ENCODE measurements around the gene SLC30A9. TPM values are rescaled to one million over a fixed set of nuclear protein-coding genes. Genes with fewer than 3 reads are reported as not detected.

SLC30A9 gene
- total and polyA plus RNA-seq, 2 donors (not counting 3 experiments of a cell fraction or from before 2014, with no cell fraction given), result 24.5 to 40.6 TPM

DNA sequence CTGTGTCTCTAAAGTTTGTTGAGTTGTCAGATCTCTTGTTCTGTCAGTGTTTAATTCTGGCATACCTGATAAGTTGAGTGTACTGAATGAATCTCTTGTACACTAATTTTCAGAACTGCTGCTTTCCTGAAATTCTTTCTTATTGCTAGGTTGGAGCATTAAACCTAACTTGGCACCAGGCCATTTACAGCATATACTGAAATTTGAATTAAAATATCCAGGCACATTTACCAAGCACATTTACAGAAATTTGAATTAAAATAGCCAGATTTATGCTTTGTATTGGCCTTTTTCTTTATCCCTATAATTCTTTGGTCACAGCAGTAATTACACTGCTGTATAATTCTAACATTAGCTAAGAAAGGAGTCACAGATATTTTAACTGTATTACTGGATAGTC, 46.2 kb upstream of the SLC30A9 start:
- no peak for FAIRE-seq
- Histone ChIP-seq H2AFZ (ENCODE audit: low read depth, low read length) (no peak overlapping the region), H3K4me3 (replicated peaks in 1 of 3; ENCODE audit: insufficient read depth in 1 of 3, low read depth in 1 of 3, low read length in 3 of 3) (no peak overlapping the region), H3K4me2 (ENCODE audit: insufficient read depth, low read length) (no peak overlapping the region), H3K9me3 (replicated peaks; ENCODE audit: control insufficient read depth, insufficient read depth, low read length) (no peaks in the 10 kb centered on the region), H3K4me1 (ENCODE audit: control insufficient read depth, extremely low read depth, insufficient read depth, low read length) (no peaks in the 10 kb centered on the region), H3K9me1 (replicated peaks; ENCODE audit: control insufficient read depth, extremely low read depth, insufficient read depth, low read length) (no peaks in the 10 kb centered on the region), H4K20me1 (replicated peaks; ENCODE audit: control insufficient read depth, extremely low read depth, insufficient read depth, low read length) (peaks cover 5% of the 10 kb centered on the region), H3K36me3 (ENCODE audit: control insufficient read depth in 2 of 2, extremely low read depth in 1 of 2, insufficient read depth in 2 of 2, low read length in 2 of 2) (peaks cover under 1 to 5% of the 10 kb centered on the region in 2 experiments), H3K79me2 (ENCODE audit: control insufficient read depth, insufficient read depth, low read length) (peaks cover 41% of the 10 kb centered on the region), H3K27ac (ENCODE audit: insufficient read depth, low read depth, low read length) (no peak overlapping the region), H3K9ac (replicated peaks; ENCODE audit: extremely low read depth, insufficient read depth, low read length) (no peak overlapping the region), H3K27me3 (ENCODE audit: control insufficient read depth in 2 of 2, insufficient read depth in 2 of 2, low read length in 2 of 2) (no peaks in the 10 kb centered on the region)
- intact Hi-C loops (cut with micrococcal nuclease) (no loop called here), dilution Hi-C loops (cut with MboI; ENCODE audit: extremely low pct_ligation_motif_present, low sequenced_read_pairs) (no loop called here)
- ChIA-PET CTCF (no interaction called here), POLR2A (no interaction called here)
- DNase-seq (ENCODE audit: low read depth, low spot score), result no peak
- TF ChIP-seq EZH2 (IDR thresholded peaks at IDR 0.05; ENCODE audit: borderline replicate concordance, low read depth, low read length, severe bottlenecking), result no peak
- TF ChIP-seq MYC (IDR thresholded peaks at IDR 0.05; ENCODE audit: low read depth, low read length), result no peak
- no peak for TF ChIP-seq JUN (IDR thresholded peaks at IDR 0.05; ENCODE audit: borderline replicate concordance, insufficient read depth, insufficient read length, low read depth)
- no peak for TF ChIP-seq POLR2A (IDR thresholded peaks at IDR 0.05; ENCODE audit: low read depth, low read length)
- TF ChIP-seq GATA2 (IDR thresholded peaks at IDR 0.05; ENCODE audit: insufficient read depth, insufficient read length, low read depth, low read length), result no peak
- no peak for TF ChIP-seq FOS (IDR thresholded peaks at IDR 0.05; ENCODE audit: borderline replicate concordance, insufficient read depth, low read length)
- TF ChIP-seq, protein P1, sequence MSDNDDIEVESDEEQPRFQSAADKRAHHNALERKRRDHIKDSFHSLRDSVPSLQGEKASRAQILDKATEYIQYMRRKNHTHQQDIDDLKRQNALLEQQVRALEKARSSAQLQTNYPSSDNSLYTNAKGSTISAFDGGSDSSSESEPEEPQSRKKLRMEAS (IDR thresholded peaks at IDR 0.05; ENCODE audit: insufficient read depth, insufficient read length), result no peak
- TF ChIP-seq, protein P2, sequence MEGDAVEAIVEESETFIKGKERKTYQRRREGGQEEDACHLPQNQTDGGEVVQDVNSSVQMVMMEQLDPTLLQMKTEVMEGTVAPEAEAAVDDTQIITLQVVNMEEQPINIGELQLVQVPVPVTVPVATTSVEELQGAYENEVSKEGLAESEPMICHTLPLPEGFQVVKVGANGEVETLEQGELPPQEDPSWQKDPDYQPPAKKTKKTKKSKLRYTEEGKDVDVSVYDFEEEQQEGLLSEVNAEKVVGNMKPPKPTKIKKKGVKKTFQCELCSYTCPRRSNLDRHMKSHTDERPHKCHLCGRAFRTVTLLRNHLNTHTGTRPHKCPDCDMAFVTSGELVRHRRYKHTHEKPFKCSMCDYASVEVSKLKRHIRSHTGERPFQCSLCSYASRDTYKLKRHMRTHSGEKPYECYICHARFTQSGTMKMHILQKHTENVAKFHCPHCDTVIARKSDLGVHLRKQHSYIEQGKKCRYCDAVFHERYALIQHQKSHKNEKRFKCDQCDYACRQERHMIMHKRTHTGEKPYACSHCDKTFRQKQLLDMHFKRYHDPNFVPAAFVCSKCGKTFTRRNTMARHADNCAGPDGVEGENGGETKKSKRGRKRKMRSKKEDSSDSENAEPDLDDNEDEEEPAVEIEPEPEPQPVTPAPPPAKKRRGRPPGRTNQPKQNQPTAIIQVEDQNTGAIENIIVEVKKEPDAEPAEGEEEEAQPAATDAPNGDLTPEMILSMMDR (IDR thresholded peaks at IDR 0.05; ENCODE audit: extremely low read depth in 1 of 2, insufficient read depth in 1 of 2, low read depth in 1 of 2, low read length in 2 of 2), result no peak
- no peak for TF ChIP-seq POLR2AphosphoS5 (IDR thresholded peaks at IDR 0.05; ENCODE audit: insufficient read depth, low read depth, low read length)
- BruUV-seq (replicated peaks), result no TSS peak

All from endothelial cell of umbilical vein (primary cell).